Muscle of arm (tissue), 14 donors: Measurements from ENCODE around the gene RBM5. TPM values are rescaled to one million over a fixed set of nuclear protein-coding genes. Genes with fewer than 3 reads are reported as not detected.
A peak's percentile ranks its signal among the peaks of the same experiment; 100 is the strongest.
"Not testable (repeated sequence)": the region's sequence is repeated elsewhere in the genome, so short reads cannot be mapped to it uniquely, and the experiment has no call there.

Experiments
- DNase-seq: peaks from one replicate; pipeline ENCODE4 v3.0.0-alpha.2; 2013
- long read RNA-seq, 11 donors: transcript quantifications; one replicate each; lab custom pipeline, GENCODE V29; 2026
- polyA plus RNA-seq, 12 donors: library from polyadenylated mRNA; unstranded; fragments of 120-200 nt; gene quantifications; one replicate each; pipeline ENCODE4 v1.2.1, GENCODE V29; 2013; ENCODE audit not compliant: insufficient read length in 12 of 12

The RBM5 gene
- polyA plus RNA-seq, result 100 to 1,000 TPM in 11 of 12 donors, not detected in 1; 122 to 278 (median 156) TPM
- long read RNA-seq, donor 1, transcript RBM5-214 (5 exons, 2,716 nt), result major isoform, 14 of 52 reads
- long read RNA-seq, donor 1, partial matches to known transcripts, result 27 of 52 reads
- long read RNA-seq, donor 1, other reads (novel, unspliced or antisense), result 5 of 52 reads
- long read RNA-seq, donor 2, transcript RBM5-214 (5 exons, 2,716 nt), result major isoform, 7 of 58 reads
- long read RNA-seq, donor 2, partial matches to known transcripts, result 46 of 58 reads
- long read RNA-seq, donor 2, other reads (novel, unspliced or antisense), result 0 of 58 reads
- long read RNA-seq, donor 3, transcript RBM5-214 (5 exons, 2,716 nt), result major isoform, 7 of 27 reads
- long read RNA-seq, donor 3, partial matches to known transcripts, result 15 of 27 reads
- long read RNA-seq, donor 3, other reads (novel, unspliced or antisense), result 0 of 27 reads
- long read RNA-seq, donor 4, partial matches to known transcripts, result 0 of 4 reads
- long read RNA-seq, donor 4, other reads (novel, unspliced or antisense), result 0 of 4 reads
- long read RNA-seq, donor 5, transcript RBM5-214 (5 exons, 2,716 nt), result major isoform, 11 of 44 reads
- long read RNA-seq, donor 5, partial matches to known transcripts, result 26 of 44 reads
- long read RNA-seq, donor 5, other reads (novel, unspliced or antisense), result 0 of 44 reads
- long read RNA-seq, donor 6, partial matches to known transcripts, result 0 of 5 reads
- long read RNA-seq, donor 6, other reads (novel, unspliced or antisense), result 0 of 5 reads
- long read RNA-seq, donor 7, partial matches to known transcripts, result 5 of 10 reads
- long read RNA-seq, donor 7, other reads (novel, unspliced or antisense), result 0 of 10 reads
- long read RNA-seq, donor 8, transcript RBM5-214 (5 exons, 2,716 nt), result major isoform, 10 of 36 reads
- long read RNA-seq, donor 8, partial matches to known transcripts, result 19 of 36 reads
- long read RNA-seq, donor 8, other reads (novel, unspliced or antisense), result 0 of 36 reads
- long read RNA-seq, donor 9, partial matches to known transcripts, result 0 of 7 reads
- long read RNA-seq, donor 9, other reads (novel, unspliced or antisense), result 0 of 7 reads
- long read RNA-seq, donor 10, transcript RBM5-214 (5 exons, 2,716 nt), result major isoform, 6 of 10 reads
- long read RNA-seq, donor 10, partial matches to known transcripts, result 0 of 10 reads
- long read RNA-seq, donor 10, other reads (novel, unspliced or antisense), result 0 of 10 reads
- long read RNA-seq, donor 11, transcript RBM5-214 (5 exons, 2,716 nt), result major isoform, 6 of 21 reads
- long read RNA-seq, donor 11, partial matches to known transcripts, result 11 of 21 reads
- long read RNA-seq, donor 11, other reads (novel, unspliced or antisense), result 0 of 21 reads

DNA sequence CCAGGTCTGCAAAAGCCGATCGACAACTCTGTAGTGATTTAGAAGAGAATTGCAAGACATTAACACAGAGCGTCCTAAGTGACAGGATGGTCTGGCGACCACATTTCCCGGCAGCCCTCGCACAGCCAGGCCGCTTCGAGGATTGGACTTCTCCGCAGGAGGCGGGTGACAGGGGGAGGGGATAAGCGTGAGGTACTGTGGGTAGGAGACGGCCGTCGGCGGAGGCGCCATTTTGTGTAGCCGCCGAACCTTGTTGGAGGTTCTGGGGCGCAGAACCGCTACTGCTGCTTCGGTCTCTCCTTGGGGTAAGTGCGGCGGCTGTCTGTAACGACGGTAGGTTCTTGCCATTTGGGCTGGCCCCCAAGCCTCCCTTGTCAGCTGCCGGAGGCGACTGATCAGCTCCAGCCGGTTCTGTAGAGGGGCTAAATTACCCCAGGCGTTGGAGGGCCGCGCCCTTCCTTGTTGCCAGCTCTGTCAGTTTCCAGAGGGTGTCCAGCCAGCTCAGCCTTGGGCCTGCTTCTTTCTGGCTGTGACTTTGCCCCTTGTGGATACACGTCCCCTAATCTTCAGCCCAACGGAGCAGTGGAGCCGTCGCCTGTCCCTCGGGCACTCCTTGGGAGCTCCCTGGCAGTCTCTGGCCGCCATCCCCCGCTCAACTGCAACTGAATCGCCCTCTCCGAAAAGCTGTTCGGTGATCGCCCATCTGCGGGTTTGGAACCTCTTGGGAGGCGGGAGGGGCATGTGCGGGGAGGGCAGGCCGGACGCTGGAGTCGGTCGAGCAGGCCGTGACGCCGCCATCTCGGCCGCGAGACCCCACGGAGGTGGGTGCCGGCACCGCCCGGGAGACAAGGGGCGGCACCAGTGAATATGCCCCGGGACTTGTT is at the start of gene RBM5:
TSS of gene RBM5 (plus strand) at position 195 of the 884 bp plus-strand sequence. CDS start 1,516 bp downstream, outside the sequence.
- peak; percentile 93 for DNase-seq

DNA sequence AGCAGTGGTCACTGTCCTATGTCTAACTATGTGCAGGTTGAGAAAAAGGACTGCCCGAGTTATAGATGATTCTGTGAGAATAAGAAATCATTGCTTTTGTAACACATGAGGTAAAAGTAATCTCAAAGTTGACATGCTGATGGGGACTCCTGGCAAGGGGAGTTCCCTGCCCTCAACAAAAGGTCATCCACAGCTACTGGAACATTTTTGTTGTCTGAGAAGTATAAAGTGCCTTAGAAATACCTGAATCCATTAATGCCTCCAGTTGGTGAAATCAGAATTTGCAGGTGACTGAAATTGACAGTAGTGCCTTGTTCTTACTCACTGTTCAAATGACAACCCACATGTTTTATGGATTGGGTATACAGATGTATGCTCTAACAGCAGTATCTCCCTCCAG is 43.7 kb upstream of the RBM5 start:
- no peak for DNase-seq

GRCh38 chr3:50047426-50047825 is 41.3 kb upstream of the RBM5 start:
- no peak for DNase-seq

DNA sequence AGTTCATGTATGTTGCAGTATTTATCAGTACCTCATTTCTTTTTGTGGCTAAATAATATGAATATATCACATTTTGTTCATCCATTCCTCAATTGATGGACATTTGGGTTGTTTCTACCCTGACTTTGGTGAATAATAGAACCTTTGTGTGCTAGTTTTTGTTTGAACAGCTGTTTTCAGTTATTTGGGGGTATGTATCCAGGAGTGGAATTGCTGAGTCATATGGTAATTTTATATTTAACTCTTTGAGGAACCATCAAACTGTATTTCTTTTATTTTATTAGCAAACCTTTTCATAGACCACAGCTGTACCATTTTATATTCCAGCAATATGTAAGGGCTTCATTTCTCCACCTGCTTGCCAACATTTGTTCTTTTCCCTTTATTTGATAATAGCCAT is 38.4 kb upstream of the RBM5 start:
- DNase-seq, result no peak

- DNase-seq, result no peak
These were observed 31.0 kb upstream of the RBM5 start for GRCh38 chr3:50057756-50058155.

DNA sequence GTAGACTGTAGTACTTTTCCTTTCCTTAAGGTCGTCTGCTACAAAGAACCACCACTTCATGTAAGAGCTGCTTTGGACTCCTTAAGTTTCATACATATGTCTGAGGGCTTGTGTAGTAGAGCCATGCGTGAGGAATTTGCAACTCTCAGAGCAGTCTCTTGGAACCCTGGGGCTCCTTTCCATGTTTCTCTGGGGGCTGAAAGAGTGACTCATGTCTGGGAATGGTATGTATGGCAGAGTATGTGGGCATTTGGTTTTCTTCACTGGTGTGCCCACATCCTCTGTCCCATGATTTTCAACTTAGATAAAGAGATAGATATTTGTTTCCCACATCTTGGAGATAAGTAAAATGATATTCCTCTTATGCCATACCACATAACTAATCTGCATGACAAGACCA is 20.6 kb upstream of the RBM5 start:
- DNase-seq, result no peak

DNA sequence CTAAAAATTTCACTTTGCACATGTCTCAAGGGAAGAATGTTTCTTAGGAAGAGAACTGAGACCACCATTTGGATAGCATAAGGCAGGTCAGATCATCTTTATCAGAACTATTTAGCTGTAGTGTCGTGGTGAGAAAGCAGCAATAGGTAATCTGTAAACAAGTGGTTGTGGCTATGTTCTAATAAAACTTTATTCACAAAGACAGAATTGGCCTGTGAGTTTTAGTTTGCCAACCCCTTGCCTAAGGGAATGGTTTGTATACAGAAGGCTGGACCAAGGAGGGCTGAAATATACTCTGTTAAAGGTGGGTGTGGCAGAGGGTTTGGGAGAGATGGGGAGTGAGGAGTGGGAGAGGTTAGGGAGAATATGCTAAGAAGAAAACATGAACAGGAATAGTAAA is 10.6 kb upstream of the RBM5 start:
- no peak for DNase-seq

DNA sequence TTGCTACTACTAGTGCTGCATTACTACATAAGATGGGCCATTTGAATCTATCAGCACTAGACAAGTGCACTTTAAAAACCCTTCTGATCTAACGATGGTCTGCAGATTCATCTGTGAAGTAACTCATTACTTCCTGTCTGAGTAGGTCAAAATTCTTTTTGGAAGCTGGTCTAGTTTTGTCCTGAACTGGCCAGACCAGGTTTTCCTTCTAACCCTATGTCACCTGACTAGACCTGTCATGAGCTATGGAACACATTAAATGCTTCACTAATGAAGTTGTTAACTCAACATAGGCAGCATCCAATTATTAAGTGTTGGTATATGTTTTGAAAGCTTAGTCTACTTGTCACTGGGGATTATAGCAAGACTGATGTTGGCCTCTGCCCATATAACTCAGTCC is 10.1 kb upstream of the RBM5 start:
- no peak for DNase-seq

- not testable (repeated sequence) for DNase-seq
These were observed 3.8 kb upstream of the RBM5 start for GRCh38 chr3:50084951-50085350.

DNA sequence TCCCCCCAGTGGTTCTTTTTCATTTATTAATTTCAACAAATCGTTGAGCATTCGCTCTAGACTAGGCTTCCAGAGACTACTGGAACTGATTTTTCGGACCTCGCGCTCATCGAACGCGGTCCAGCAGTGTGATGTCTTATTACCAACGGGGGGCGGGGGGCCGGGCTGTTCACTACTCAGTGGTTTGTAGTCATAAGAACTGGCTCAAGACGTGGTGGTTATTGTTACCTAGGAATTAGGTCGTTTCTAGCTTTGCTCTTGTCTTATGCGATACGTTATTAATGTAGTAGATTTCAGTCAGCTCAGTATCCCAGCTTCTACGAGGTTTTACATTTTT is 858 bp downstream of the RBM5 start:
- no peak for DNase-seq

DNA sequence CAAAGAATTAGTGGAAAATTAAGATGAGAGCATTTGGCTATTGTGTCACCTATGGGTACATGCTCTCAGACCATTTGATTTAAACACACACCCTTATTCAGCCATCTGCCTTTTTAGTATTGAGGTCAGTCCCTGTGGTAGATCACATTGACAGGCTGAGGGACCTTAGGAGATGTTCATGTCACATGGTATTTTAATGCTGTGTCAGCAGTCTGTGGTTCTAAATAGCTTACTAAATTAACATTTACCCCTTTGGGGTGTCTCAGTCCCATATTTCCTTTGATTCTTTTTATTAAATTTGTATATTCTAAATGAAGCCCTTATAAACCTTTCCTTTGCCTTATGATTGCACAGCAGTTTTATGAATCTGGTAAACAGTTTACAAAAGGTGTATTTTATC is 2.3 kb downstream of the RBM5 start:
- DNase-seq, result no peak

DNA sequence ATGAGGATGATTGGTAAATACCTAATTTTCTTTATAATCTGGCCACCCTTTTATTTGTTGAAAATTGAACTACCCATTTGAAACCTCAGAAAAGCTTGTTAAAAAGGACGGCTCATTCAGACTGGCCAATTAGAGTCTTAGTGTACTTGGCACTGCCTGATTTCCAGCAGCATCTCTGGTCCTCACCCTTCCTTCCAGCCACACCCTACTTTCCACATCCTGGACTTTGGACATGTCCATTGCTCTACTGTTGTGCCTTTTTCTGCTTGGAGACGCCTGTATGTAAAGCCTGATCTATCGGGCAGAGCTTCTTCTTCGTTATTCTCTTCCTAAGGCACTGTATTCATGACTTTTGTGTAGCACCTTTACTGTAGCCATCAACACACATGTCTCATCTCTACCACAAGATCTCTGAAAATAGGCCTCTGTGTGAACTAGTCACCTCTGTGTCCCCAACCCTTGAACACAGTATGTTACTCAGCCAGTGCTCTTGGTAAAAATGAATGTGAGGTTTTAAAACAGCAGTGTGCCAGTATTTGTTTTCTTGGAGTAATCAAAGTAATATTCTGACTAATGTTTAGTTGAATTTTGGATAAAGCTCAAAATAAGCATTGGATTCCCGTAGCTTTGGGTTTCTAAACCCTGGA is 6.8 kb downstream of the RBM5 start:
- DNase-seq, result no peak

- no peak for DNase-seq
These were observed 11.7 kb downstream of the RBM5 start for GRCh38 chr3:50100386-50100785.

GRCh38 chr3:50100956-50101845 is 12.5 kb downstream of the RBM5 start:
- no peak for DNase-seq

GRCh38 chr3:50102558-50102957 is 13.8 kb downstream of the RBM5 start:
- no peak for DNase-seq

- no peak for DNase-seq
These were observed 23.0 kb downstream of the RBM5 start for GRCh38 chr3:50111757-50112156.

- no peak for DNase-seq
These were observed 23.7 kb downstream of the RBM5 start for GRCh38 chr3:50112462-50112861.

DNA sequence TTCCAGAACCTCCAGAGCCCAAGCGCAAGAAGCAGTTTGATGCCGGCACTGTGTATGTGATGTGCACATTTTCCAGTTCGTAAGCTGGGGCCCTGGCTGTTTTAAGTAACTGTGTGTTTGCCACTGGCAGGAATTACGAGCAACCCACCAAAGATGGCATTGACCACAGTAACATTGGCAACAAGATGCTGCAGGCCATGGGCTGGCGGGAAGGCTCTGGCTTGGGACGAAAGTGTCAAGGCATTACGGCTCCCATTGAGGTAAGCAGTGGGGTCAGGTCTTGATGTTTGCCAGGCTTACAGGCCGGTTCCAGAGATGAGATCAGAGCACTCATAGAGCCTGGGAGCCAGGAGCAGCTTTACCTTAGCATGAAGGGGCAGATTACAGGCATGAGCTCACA is 28.4 kb downstream of the RBM5 start:
- no peak for DNase-seq

DNA sequence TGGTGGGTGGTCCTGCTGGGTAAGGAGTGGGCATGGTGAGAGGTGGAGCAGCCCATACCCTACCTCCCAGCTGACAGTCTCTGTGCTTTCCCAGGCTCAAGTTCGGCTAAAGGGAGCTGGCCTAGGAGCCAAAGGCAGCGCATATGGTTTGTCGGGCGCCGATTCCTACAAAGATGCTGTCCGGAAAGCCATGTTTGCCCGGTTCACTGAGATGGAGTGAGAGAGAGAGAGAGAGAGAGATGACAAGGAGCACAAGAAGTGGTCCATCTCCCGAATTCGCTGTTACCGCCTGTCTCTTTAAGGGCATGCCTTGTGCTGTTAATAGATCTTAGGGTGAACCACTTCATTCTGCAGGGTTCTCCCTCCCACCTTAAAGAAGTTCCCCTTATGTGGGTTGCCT is 29.5 kb downstream of the RBM5 start:
- no peak for DNase-seq
